HG02970 (cell line): ENCODE results near the gene NAMPT.
"Not testable (repeated sequence)": the region's sequence is repeated elsewhere in the genome, so short reads cannot be mapped to it uniquely, and the experiment has no call there.

Experiments
- ATAC-seq: cut with Tn5 transposase; IDR thresholded peaks from one replicate; pipeline ENCODE4 v1.9.1; 2021; ENCODE audit warnings: mild to moderate bottlenecking, moderate library complexity, moderate number of reproducible peaks; ENCODE audit not compliant: unreplicated experiment, low FRiP score

NAMPT gene

DNA sequence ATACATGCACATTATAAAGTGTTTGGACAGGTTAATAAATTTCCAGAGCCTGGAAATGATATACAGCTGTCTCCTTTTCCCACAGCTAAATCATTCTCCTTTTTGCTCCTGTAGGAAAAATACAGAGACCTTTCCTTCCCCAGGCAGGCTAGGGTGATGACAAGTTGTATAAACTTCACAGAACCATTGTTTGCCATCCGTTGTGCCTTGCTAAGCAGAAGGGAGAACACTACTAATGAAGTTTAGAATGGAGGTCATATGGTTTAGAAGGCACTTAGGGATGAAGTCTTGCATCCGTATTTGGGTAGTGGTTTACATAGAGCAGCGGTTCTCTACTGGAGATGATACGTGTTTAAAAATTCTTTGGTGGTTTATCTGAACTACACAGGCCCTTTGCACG, 46.0 kb downstream of the NAMPT start:
- ATAC-seq, result no peak

DNA sequence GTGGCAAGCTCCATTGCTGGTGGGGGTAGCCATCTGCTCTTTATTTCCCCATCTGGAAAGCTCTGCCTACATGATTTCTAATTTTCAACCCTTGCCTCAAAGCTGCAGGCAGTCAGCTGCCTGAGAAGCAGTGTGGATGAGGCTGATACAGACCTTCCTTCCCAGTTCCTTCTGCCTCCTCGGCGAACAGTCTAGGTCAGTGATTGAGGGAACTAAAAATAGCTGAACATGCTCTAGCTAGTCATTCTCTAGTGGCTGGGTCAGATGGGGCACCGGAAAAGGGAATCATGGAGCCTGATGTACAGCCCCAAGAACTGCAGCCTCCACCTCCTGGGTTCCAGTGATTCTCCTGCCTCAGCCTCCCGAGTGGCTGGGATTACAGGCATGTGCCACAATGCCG, 48.7 kb downstream of the NAMPT start:
- ATAC-seq, result no peak

DNA sequence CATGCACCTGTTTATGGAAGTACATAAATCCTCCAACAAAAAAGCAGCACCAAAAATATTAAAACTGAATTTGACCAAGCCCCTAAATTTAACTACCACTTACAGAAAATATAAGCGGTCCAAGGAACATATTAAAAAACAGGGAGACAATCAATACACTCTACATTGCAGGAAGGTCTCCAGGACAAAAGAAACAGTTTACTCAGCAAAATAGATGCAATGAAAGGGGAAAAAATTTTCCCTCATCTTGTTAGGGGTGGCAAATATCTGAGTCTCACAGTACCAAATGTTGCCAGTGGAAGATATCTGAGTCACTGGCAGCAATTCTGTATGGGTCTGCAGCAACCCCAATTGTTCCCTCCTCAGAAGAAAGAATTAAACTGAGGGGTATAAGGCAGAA, 50.4 kb downstream of the NAMPT start:
- no peak for ATAC-seq

DNA sequence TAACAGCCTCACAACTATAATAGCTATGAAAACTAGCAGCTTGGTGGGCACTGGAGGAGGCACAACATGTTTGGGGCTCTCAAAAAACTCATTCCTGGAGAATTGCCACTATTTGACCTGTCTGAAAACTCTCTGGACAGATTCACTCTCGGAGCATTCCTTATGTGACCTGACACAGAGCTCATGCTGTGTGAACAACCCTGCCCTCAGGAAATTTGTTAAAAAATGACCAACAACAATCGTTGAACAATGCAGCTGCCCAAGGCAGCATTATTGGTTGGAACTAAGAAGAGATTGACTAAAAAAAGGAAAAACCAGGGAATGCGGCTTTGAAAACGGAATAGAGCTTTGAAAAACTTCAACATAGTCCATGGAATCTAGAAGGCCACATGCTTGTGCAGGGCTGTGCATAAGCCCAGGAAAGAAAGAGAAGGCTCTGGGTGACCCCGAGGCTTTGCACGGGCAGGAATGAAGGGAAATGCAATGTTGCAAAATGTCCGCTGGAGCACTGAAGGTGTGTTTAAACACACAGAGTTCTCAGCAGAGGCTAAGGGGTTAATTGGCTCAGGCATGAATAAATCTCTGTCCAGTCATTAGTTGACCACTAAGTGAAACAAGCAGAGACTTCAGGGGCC, 52.8 kb downstream of the NAMPT start:
- ATAC-seq, result no peak

DNA sequence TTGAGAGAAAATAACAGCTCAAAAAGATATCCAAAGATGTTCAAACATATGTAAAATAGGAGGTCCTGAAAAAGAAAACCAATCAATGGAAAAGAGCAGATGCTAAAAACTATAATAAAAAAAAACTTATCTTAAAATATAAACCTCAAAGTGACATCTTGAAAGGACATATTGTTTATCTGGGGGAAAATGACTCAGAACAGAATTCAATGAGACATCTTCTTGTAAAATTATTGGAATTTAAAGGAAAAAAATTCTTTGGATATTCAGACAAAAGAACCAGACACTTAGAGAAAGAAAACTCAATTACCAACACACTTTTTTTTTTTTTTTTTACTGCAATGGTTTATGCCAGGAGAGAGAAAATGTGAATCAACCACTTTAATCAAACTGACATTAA, 58.9 kb downstream of the NAMPT start:
- no peak for ATAC-seq

DNA sequence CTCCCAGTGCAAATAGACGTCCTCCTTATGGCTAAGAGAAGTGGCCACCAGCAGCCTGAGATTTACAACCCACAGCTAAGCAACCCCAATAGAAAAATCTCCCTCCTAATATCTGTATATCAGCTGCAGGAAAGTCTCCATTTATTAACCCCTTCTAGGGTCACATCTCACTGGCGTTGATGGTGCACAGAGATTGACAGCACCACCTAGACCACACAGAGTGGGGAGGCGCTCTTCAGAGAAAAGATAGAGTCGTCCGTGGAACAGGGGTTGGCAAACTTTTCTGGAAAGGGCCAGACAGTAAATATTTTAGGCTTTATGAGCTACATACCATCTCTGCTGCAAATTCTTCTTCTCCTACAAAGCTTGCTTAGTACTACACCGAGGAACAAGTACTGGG, 60.0 kb downstream of the NAMPT start:
- ATAC-seq, result no peak

DNA sequence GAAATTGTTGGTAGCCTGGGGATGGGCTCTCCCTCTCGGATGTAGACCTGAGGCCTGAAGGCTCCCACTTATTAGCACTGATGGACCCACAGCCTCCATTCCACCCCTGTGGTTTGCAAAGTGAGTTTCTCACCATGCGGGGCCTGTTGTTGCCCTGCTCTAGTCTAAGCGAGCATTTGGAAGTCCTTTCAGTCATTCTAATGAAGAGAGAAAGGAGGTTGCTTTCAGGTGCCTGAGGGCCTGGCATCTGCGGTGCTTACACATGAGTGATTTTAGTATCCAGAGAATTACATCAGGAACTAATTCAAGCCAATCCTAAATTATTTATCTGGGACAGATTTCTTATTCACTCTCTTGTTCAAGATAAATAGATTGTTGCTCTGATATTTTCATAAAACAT, 61.6 kb downstream of the NAMPT start:
- ATAC-seq, result no peak

DNA sequence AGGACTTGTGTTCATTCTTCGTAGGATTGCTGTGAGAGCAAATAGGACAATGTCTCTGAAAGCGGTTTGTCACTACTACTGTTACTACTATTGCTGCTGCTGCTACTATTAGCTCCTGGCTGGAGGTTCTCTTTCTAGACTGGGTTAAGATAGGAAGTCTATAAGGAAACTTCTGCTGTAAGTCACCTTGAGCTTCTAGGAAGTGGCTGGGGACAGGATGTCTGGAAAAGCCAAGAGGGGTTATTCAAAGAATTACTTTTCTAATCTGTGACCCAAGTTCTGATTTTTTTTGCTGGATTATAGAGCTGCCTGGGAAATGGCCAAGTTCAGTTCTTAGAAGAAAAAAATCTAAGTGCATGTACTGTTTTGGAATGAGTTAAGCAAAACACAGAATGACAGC, 62.2 kb downstream of the NAMPT start:
- ATAC-seq, result no peak

DNA sequence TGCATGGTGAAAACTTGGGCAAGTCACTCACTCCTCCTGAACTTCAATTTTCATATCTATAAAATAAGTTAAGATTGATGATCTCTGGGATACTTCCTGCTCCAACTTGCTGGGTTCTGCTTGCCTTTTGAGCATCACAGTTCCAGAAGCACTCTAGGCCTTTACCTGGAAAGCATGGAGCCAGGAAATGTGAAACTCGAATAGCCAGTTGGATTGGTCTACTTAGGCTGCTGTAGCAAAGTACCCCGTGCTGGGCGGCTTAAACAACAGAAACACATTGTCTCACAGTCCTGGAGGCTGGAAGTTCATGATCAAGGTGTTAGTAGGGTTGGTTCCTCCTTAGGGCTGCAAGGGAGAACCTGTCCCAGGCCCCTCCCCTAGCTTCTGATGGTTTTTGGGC, 64.5 kb downstream of the NAMPT start:
- no peak for ATAC-seq

DNA sequence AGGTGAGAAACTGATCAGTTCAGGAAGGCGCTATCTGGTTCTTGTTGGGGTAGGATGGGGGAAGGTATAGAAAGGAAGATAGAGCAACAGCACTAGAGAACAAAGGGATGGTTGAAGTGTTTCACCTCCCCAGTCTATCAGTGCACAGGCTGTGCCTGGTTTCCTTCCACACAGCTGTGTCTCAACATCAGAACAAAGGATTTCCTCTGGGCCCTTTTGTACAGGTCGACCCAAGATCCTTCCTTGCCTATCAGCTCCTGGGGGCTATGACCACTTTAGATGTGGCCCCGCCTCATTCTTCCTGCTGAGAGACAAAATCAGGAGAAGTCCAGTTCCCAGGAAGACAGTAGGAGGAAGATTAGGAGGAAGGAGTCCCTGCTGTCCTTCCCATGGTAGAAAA, 65.6 kb downstream of the NAMPT start:
- ATAC-seq, result no peak

DNA sequence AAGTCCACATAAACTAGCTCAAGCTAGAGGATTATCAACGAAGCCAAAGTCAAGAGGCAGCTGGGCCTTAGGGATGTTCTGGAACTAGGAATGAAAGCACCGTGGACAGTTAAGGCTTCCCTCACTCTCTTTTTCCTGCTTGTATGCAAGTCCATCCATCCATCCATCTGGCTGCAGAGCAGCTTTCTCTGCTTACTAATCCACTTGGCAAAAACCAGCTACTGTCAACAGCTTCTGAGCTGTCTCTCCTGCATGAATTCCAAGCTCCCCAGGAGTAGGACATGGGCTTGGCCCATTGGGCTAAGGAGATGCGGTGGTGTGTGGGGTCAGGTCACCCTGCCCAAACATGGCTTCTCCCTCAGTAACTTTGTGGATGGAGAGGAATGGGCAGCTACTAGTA, 66.2 kb downstream of the NAMPT start:
- ATAC-seq, result no peak

DNA sequence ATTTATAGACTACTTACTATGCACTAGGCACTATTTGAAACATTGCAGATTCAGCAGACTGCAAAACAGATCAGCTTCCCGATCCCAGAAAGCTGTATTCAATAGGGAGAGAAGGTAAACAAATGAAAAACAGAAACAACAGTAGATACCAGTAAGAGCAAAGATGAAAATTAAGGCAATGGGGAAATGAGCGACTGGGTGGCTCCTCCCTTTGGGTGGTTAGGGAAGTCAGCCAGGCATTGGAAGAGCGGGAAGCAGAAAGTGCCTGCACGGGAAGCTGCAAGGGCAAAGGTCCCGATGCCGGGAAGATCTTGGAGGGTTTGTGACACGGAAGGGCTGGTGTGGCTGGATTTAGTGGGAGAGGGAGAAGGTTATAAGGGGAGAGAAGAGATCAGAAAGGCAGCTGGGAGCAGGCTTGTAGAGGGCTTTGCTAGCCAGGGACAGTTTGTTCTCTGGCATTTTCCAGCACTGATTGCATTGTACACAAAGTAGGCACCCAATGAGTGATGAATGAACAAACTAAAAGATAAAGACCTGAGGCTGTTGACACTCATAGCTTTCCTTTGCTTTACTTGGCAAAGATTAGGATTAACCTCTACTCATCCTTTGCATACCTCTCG, 67.8 kb downstream of the NAMPT start:
- no peak for ATAC-seq

DNA sequence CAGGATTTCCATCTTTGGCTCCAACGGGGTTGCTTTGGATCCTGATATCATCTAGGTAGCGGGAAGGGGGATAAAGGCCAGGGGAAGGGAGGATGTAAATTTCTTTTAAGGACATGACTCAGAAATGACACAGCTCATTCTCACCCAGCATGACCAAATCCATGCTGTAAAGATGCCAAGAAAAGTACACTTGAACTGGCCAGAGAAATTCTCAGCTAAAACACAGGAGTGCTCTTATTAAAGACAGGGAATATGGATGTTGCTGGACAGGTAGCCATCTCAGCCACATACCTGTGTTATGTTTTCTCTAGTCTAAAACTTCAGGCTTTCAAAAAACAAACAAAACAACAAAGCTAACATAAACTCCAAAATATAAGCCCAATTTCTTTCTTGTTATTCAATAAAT, 68.3 kb downstream of the NAMPT start:
- ATAC-seq, result no peak

DNA sequence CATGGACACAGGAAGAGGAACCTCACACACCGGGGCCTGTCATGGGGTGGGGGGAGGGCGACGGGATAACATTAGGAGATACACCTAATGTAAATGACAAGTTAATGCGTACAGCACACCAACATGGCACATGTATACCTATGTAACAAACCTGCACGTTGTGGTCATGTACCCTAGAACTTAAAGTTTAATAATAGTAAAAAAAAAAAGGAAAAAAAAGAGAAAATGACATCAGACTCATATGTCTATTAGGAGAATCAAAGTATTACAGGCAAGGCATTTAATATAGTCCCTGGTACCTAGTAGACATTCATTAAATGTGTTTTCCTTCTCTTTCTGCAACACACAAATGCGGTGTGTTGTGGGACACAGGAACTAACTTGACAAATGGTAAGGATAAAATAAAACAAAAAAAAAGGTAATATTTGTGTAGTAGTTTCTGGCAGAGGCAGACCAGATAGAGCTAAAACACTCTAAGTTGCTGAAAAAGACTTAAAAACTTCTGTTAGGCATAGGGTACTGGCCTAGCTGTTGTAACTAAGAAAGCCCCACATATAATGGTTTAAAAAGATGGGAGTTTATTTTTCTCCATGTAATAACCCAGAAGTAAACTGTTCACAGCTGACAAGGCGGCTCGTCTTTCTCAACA, 68.8 kb downstream of the NAMPT start:
- no peak for ATAC-seq

DNA sequence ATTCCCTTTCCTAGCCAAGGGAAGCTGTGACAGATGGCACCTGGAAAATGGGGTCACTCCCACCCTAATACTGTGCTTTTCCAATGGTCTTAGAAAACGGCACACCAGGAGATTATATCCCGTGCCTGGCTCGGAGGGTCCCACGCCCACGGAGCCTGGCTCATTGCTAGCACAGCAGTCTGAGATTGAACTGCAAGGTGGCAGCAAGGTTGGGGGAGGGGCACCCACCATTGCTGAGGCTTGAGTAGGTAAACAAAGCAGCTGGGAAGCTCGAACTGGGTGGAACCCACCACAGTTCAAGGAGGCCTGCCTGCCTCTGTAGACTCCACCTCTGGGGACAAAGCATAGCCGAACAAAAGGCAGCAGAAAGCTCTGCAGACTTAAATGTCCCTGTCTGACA, 75.8 kb downstream of the NAMPT start:
- ATAC-seq, result not testable (repeated sequence)

DNA sequence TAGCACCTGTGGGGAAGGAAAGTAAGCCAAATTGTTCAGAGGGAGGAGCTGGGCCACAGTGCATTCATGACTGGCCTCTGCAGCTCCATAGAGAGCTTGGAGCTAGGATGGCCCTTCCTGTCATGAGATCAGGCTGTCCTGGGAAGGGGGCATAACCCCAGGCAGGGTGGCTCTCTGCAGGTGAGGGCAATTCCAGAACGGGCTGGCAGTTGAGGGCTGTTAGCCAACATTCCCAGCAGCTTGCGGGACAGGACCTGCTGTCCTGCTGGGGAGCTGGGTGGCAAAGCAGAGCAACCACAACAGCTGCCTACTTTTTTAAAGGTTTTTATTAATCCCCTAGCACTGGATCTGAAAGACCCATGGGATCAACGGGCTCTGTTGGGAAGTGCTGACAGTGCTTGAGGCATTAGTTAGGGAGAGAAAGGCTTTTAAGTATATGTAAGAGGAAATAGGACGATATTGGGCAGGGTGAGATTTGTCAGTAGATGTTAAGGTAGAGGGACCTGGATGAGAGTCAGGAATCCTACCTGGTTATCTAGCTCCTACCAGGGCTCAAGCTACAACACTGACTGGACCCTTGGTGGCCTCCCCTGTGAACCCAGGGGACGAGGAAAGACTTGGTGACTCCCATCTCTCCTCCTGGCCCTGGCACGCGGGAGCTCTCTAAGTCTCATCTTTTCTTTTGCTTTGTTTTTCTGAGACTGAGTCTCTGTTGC, 77.8 kb downstream of the NAMPT start:
- no peak for ATAC-seq

DNA sequence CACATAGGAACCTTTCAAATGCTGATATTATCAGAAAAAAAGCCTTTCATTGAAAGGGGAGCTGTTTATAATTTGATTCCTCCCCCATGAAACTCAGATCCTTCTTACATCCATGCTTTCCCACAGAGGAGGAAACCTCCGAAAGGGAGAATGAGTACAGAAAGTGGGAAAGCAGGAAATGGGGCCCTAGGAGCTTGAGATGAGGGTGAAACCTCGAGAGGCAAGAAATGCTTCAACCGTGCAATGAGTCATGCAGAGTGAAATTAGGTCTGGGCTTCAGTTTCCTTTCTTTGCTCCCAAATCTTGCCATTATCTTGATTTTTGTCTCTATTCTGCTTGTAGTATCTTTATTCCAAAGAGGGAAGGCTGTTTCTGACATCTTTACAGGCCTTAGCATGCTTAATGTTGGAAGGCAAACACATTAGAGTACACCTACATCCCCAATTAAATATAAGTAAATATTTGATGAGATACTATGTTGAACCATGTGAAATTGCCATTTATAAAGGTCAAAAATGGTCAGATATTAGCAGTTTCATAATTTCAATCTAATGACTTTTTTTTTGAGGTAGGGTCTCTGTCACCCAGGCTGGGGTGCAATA, 79.1 kb downstream of the NAMPT start:
- no peak for ATAC-seq

DNA sequence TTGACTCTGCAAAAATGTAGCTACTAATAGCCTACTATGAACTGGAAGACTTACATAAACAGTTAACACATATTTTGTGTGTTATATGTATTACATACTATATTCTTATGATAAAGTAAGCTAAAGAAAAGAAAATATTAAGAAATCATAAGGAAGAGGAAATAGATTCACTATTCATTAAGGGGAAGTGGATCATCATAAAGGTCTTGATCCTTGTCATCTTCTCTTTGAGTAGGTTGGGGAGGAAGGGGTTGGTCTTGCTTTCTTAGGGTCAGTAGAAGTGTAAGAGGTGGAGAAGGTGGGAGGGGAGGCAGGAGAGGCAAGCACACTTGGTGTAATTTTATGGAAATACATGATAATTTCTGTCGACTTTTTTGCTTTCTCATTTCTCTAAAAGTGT, 81.3 kb downstream of the NAMPT start:
- no peak for ATAC-seq

DNA sequence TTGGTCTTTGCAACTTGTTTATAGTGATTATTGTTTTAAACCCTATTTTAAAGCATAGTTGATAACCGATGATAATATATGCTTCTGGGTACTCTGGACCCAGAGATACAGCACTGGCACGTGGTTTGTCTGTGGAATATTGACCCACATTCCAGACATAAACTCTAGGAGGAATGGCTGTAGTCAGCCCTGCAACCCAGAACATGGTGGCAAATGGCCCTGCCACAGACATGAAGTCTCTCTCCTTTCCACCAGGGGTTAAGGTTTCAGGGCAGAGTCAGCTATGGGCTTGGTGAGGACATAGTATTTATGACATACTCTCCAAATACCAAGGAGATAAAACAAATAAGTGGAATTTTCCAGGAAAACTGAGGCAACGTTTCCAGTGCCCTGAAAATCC, 83.6 kb downstream of the NAMPT start:
- no peak for ATAC-seq

DNA sequence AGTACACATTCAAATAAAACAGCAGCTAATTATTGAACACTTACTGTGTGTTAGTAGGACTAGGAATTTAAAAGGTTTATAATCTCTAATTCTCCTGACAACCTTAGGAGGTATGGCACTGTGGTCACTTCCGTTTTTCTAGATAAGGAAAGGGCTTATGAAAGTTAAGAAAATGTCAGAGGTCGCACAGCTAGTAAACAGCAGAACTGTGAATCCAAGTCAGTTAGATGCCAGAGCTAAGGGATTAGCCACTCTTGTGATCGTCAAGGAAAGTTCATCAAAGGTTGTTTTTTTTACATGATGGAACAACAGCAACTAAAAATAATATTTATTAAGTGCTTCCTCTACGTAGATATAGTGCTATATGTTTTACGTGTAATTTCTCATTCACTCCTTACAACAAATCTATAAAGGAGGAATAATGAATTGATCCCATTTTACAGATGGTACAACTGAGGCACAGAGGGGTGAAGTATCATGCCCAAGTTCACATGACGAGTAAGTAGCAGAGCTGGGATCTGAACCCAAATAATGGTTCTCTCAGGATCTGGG, 84.9 kb downstream of the NAMPT start:
- ATAC-seq, result no peak

DNA sequence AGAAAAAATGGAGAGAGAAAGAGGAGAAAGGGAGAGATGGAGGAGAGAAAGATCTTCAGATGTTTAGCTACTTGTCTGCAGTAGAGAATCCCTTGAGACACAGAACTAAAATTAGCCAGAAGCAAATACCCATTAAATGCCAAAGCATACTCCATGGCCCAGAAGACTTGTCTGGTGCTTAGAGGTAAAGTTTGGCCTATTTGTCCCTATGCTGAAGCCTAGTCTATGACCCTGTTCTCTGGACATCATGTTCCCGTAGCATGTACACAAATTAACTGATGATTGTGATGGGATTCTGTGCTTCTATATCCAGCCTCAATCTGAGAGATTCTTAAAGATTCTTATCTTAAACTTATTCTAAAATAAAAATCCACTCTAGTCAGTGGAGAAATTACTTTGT, 85.8 kb downstream of the NAMPT start:
- no peak for ATAC-seq
